GM21786 (cell line): Measurements from ENCODE around the gene TAS1R1.

Experiments used
- ATAC-seq: cut with Tn5 transposase; IDR thresholded peaks from one replicate; pipeline ENCODE4 v1.9.1; 2021; ENCODE audit not compliant: unreplicated experiment

The TAS1R1 gene

DNA sequence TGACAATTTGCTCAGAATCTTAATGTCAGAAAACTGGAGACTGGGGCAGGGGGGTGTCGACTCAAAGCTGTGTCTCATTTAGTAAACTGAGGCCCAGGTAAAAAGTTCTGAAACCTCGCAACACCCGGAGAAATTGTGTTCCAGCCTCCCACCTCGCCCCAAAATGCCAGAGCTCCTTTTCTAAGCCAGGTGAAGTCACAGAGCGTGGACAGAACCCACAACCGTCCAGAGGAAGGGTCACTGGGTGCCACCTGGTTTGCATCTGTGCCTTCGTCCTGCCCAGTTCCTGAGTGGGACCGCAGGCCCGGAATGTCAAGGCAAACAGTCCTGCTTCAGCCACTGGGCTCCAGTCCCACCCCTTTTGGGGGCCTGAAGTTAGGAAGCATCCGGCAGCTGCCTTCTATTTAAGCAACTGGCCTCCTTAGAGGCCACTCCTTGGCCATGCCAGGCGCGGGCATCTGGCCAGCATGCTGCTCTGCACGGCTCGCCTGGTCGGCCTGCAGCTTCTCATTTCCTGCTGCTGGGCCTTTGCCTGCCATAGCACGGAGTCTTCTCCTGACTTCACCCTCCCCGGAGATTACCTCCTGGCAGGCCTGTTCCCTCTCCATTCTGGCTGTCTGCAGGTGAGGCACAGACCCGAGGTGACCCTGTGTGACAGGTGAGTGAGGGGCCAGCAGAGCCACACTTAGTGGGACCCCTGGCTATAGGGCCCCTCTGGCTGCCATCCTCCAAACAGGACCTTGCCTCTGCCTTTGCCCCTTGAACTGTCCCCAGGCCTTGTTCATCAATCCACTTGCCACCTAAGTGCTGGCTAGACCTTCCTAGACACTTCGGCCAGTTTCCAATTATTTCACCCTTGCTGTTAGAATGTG is at the start of gene TAS1R1:
Gene TAS1R1, plus strand, starts transcription at position 401 of the 872 bp plus-strand sequence. Its CDS starts 67 bp downstream, at position 468.
- no peak for ATAC-seq

- ATAC-seq, result no peak
These were observed 49.5 kb upstream of the TAS1R1 start for GRCh38 chr1:6505367-6506209.

GRCh38 chr1:6506210-6507036 is 48.7 kb upstream of the TAS1R1 start:
- no peak for ATAC-seq

DNA sequence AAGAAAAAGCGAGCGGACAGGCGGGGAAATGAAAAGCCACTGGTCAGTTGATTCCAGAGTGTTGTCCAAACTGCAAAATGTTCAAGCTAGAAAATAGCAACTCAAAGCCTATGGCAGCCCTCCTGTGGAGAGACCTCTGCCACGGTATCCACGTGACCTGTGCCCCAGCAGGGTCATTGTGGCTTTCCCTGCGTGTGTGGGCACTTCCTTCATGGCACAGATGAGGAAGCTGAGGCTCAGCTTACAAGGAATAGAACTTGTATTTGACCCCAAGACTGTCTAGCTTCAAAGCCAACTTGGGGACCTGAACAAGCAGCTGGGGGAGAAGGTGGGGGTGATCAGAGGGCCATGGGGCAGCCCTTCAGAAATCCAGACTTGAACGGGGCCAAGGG is 48.1 kb upstream of the TAS1R1 start:
- no peak for ATAC-seq

DNA sequence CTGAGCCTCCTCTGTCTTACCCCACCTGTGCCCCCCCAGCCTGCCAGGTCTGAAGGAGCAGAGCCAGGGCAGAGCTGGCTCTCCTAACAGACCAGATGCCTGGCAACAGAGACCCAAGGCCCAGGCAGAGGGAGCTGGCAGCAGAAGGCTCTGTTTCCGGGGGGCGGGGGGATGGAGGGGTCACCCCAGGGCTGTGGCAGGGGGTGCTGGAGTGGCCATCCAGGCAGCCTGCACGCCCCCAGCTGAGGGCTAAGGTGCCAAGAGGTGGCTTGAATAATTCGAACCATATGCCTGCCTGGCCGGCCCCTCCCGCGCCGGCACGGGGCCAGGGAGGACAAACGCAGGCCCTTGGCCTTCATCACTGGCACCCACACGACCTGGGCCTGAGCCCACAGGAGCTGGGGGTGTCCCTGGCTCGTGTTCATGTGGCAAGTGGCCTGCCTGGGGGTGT is 47.6 kb upstream of the TAS1R1 start:
- no peak for ATAC-seq

DNA sequence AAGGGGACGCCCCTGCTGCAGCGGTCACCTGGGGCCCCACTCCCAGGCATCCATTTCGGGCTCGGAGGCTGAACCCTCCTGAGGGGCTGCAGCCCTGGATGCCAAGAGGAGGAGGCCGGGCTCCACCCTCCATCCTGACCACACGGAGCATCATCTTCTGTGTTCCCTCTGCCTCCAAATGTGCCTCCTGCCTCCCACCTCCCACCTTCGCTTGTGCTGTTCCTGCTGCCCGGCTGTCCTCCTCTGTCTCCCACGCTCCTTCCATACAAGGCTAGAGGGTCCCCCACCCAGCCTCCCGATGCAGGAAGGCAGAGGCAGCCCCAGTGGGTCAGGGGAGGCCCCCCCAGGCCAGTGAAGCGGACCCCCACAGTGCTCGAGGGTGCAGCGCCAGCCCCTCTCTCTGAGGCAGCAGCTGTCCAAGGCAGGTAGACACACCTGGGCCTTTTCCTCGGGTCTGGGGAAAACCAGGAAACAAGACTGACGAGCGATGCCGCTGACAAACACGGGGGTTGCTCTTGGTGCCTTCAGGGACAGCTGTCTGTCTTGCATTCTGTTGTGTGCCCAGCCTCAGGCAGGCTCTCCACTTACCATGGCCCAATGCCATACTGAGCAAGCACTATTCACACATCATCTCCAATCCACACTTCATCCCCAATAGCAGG is 46.8 kb upstream of the TAS1R1 start:
- ATAC-seq, result no peak

DNA sequence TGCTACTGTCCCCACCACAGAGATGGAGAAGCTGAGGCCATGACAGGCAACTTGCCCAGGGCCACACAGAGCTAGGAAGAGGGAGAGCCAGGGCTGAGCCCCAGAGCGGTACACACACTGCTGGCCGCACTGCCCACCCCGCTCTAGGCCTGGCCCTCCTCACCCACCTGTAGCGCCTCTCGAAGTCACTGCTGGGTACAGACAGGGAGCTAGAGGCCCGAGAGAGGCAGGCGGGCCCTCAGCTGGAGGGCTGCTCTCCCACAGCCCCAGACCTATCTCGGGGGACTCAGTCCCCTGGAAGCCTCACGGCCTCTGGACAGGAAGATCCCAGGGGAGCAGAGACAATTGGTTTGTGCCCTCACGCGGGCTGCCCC is 46.3 kb upstream of the TAS1R1 start:
- ATAC-seq, result no peak

DNA sequence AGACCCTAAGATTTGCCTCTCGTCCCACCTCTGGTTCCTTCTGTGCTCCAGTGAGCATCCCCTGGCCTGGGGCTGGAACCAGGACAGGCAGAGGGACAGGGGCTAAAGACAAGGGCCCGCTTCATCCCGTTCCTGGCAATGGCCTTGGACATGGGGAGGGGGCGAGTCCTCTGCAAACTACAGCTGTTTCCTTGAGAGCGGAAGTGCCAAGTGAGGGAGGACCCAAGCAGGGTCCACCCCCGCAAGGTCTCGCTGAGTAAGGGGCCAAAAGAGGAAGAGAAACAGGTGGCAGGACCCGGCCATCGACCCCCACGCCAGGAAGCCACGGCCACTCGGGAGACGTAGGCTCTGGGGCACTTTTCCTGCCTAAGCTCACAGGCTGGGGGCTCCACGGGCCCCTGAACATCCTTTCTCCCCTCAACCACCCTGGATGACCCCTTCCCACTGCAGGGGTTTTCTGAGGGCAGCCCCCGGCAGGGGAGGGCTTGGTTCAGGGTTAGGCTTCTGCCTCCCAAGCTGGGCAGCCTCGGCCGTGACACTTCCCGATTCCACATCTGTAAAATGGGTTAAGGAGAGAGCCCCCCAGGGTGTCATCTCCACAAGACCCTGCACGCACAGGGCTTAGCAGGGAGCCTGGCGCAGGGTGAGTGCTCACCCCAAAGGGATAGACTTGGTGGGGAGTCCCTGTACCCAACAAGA is 45.7 kb upstream of the TAS1R1 start:
- no peak for ATAC-seq

DNA sequence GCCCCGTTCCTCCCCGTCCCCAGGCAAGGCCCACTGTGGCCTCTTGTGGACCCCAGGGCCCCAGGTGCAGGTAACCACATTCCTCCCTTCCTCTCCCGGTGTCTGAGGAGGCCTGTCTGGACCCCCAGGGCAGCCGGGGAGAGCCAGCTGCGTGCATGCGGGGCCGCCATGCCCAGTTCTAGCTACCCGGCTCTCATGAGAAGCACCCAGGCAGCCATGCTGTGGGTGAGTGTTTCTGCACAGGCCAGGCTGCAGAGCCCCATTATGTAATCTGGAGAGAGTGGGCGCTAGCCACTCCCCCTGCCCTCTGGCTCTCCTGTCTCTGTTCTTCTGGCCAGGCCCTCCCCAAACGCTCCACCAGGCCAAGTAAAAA is 45.2 kb upstream of the TAS1R1 start:
- ATAC-seq, result no peak

GRCh38 chr1:6510493-6510892 is 44.6 kb upstream of the TAS1R1 start:
- no peak for ATAC-seq

DNA sequence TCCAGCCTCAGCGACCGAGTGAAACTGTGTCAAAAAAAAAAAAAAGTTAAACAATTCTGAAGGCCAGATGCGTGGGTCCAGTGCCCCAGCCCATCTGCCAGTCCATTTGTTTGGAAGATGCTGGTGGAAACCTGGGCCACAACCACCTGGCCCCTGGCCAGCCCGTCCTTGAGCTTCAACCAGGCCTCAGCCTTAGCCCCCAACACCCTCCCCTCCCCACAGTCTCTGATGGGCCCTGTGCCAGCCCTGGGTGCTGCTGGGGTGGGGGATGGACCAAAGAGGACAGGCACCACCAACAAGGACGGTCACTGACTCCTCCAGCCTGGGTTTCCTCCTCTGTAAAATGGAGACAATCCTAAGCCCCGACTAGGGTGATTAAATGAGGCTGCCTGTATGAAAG is 44.1 kb upstream of the TAS1R1 start:
- ATAC-seq, result no peak

DNA sequence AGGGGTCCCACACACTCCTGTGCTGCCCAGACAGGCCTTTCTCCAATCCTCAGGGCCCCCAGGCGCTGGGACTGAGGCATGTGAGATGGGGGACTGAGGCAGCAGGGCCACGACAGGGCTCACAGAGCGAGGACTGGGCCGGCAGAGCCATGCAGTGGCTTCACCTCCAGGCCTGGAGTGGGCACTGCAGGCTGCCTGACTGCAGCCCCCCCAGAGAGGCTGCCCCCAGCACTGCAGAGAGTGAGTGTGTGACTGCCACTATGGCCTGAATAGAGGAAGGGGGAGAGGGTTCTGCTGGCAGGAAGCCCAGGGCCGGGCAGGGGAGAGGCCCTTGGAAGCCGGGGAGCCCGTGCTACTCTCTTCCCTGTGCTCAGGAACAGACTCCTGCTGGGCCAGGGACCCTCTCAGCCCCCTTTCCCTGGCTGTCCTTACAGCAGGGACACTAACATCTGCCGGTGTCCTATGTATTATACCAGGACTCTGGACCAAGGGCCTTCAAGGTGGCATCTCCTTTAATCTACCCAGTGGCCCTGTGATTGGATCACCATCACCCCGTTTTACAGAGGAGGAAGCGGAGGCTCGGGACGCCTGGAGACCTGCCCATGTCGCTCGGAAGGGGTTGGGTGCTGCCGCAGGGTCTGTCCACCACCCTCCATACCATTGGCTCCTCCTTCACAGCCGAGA is 43.4 kb upstream of the TAS1R1 start:
- no peak for ATAC-seq

DNA sequence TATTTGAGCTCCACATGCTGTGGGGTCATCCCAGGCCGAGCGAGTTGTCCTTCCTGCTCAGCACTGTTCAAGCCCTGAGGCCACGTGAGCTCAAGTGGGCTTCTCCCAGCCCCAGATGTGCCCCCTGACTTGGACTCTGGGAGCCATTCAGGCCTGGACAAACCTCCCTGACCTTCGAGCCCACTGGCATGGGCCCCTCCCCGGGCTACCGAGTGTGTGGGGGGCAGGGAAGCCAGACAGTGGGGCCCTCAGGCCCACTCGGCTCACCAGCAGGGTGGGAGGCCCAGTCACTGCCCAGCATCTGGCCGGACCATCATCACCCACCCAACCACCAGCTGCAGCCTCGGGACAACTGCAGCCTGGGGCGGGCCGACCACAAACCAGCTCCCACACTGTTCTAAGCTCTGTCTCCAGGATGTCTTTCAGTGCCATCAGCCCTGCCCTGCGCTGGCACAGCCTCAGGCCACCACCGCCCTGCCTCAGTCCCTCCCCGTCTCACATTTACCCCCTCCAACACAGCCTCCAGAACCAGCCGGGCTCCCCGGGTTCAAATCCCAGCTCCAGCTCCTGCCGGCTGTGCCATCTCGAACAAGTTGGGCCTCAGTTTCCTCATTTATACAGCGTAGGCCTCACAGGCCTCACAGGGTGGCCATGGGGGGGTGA is 42.7 kb upstream of the TAS1R1 start:
- no peak for ATAC-seq

DNA sequence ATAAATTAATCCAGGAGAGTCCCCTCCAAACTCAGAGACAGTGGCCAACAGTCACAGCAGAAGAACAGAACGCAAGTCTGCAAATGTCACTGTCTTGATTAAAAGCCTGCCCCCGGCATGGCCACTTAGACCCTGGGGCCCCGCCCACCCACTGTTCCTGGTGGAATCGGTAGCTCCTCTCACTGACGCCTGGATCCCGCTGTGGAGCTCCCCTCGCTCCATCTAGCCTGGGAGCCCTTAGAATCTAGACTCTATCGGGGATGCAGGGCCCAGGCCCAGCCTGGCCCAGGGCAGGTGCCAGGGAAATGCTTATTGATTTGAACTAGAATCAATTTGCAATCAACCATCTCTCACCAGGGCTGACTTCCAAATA is 42.2 kb upstream of the TAS1R1 start:
- ATAC-seq, result no peak

- ATAC-seq, result no peak
These were observed 41.7 kb upstream of the TAS1R1 start for GRCh38 chr1:6513320-6513801.

DNA sequence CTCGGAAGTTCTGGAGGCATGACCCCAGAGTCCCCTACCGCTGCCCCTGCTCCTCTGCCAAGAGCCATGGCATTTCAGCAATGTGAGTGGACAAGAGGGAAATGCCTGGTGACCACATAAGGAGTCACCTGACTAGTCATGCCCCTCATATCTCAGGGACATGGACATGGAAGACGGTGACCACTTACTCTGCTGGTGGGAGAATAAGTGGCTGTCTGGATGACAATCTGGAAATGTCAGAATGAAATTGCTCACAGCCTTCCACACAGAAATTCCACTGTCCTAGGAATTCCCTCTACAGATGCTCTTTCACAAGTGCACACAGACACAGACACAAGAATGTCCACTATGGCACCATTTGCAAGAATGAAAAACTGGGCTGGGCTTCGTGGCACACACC is 39.3 kb upstream of the TAS1R1 start:
- no peak for ATAC-seq

DNA sequence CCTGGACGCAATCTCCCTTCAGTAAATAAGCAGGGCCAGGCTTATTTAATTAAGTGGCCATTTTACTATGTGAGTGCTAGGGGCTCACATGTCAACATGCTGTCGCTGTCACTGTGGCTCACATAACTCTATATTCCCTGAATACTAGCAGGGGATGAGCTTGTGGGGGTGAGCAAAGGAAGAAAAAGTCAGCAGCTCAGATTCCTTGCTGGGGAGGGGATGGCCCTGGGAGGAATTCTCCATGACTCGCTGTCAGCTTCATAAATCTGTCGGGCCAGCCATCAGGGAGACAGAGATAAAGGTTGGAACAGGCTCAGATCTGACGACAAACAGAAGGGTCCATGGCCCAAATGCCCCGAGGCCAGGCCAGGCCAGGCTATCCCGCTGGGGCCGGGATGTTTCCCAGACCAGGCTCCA is 37.7 kb upstream of the TAS1R1 start:
- ATAC-seq, result no peak

GRCh38 chr1:6519491-6519934 is 35.6 kb upstream of the TAS1R1 start:
- no peak for ATAC-seq
